HG02678 (cell line): Measurements from ENCODE around the gene DMRT2.

Experiments used
- ATAC-seq: cut with Tn5 transposase; IDR thresholded peaks from one replicate; pipeline ENCODE4 v1.9.1; 2021; ENCODE audit warnings: mild to moderate bottlenecking, moderate library complexity; ENCODE audit not compliant: unreplicated experiment

DMRT2 gene

GRCh38 chr9:1046639-1047572, 3.3 kb upstream of the DMRT2 start:
- no peak for ATAC-seq

- no peak for ATAC-seq
Observed at GRCh38 chr9:1047591-1048230, 2.4 kb upstream of the DMRT2 start.

GRCh38 chr9:1048231-1048619, 1.9 kb upstream of the DMRT2 start:
- ATAC-seq, result no peak

- ATAC-seq, result no peak
Observed at GRCh38 chr9:1048811-1049210, 1.3 kb upstream of the DMRT2 start.

- no peak for ATAC-seq
Observed at GRCh38 chr9:1049641-1050040, 516 bp upstream of the DMRT2 start.

- no peak for ATAC-seq
Observed at GRCh38 chr9:1051210-1051583, 1.0 kb downstream of the DMRT2 start.

GRCh38 chr9:1051584-1052275, 1.6 kb downstream of the DMRT2 start:
- no peak for ATAC-seq

- ATAC-seq, result no peak
Observed at GRCh38 chr9:1052365-1053281, 2.5 kb downstream of the DMRT2 start.

- no peak for ATAC-seq
Observed at GRCh38 chr9:1053282-1053621, 3.1 kb downstream of the DMRT2 start.

GRCh38 chr9:1053986-1054425, 3.8 kb downstream of the DMRT2 start:
- no peak for ATAC-seq

- no peak for ATAC-seq
Observed at GRCh38 chr9:1055166-1055565, 5.0 kb downstream of the DMRT2 start.

GRCh38 chr9:1057910-1058309, 7.8 kb downstream of the DMRT2 start:
- ATAC-seq, result no peak

GRCh38 chr9:1058826-1059487, 8.8 kb downstream of the DMRT2 start:
- no peak for ATAC-seq

- ATAC-seq, result no peak
Observed at GRCh38 chr9:1065130-1065529, 15.0 kb downstream of the DMRT2 start.

- no peak for ATAC-seq
Observed at GRCh38 chr9:1070692-1071091, 20.5 kb downstream of the DMRT2 start.

- no peak for ATAC-seq
Observed at GRCh38 chr9:1071730-1072129, 21.6 kb downstream of the DMRT2 start.

- no peak for ATAC-seq
Observed at GRCh38 chr9:1073497-1073896, 23.3 kb downstream of the DMRT2 start.

GRCh38 chr9:1077616-1078015, 27.5 kb downstream of the DMRT2 start:
- no peak for ATAC-seq

- no peak for ATAC-seq
Observed at GRCh38 chr9:1083325-1083913, 33.3 kb downstream of the DMRT2 start.

- no peak for ATAC-seq
Observed at GRCh38 chr9:1085086-1085485, 34.9 kb downstream of the DMRT2 start.
